ENCODE data around the gene PPM1J. TPM values are rescaled to one million over a fixed set of nuclear protein-coding genes. Genes with fewer than 3 reads are reported as not detected.

PPM1J gene
- total and polyA plus RNA-seq, 2 of the 13 experiments (the other 11 are each of a cell fraction or from before 2014, with no cell fraction given), result 0.07 to 0.22 TPM

DNA sequence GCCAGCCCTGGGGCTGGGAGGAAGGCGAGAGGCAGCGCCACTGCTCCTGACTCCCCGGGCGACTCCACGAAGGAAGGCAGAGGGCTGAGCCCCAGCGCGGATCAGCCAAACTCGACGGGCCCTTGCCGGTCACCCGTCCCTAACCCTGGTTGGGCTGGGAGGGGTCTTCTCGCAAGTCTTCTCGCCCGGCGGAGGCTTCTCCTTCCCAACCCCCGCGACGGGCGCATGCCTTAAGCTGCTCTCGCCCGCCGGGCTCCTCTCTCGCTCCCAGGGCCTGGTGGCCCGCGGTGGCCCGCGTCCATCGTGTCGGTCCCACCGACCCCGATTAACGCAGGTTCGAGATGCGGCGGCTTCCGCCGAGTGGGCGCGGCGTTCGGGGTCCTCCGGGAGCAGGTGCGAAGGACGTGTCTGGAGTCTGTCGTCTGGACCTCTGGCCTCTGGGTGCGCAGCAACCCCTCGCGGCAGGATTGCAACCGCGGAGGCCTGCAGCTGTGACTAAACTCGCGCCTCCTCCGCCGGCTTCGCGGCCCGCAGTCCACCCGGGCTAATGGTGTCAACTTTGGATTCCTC is 29.0 kb upstream of the PPM1J start (continued):
- TF ChIP-seq CEBPB (IDR thresholded peaks at IDR 0.05; ENCODE audit: borderline replicate concordance, low read depth, low read length) (no peak), ZNF503 (CRISPR knock-in tag; IDR thresholded peaks at IDR 0.05) (no peak), ZNF292 (CRISPR knock-in tag; IDR thresholded peaks at IDR 0.05; ENCODE audit: borderline replicate concordance, low read depth) (no peak), ZBTB49 (CRISPR knock-in tag; IDR thresholded peaks at IDR 0.05; ENCODE audit: borderline replicate concordance) (no peak), EEA1 (CRISPR knock-in tag; IDR thresholded peaks at IDR 0.05; ENCODE audit: borderline replicate concordance) (no peak), ZNF749 (CRISPR knock-in tag; IDR thresholded peaks at IDR 0.05; ENCODE audit: borderline replicate concordance) (no peak)
- TF ChIP-seq, protein P1, sequence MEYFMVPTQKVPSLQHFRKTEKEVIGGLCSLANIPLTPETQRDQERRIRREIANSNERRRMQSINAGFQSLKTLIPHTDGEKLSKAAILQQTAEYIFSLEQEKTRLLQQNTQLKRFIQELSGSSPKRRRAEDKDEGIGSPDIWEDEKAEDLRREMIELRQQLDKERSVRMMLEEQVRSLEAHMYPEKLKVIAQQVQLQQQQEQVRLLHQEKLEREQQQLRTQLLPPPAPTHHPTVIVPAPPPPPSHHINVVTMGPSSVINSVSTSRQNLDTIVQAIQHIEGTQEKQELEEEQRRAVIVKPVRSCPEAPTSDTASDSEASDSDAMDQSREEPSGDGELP (IDR thresholded peaks at IDR 0.05; ENCODE audit: borderline replicate concordance, low read depth), result no peak
- TF ChIP-seq, protein P2, sequence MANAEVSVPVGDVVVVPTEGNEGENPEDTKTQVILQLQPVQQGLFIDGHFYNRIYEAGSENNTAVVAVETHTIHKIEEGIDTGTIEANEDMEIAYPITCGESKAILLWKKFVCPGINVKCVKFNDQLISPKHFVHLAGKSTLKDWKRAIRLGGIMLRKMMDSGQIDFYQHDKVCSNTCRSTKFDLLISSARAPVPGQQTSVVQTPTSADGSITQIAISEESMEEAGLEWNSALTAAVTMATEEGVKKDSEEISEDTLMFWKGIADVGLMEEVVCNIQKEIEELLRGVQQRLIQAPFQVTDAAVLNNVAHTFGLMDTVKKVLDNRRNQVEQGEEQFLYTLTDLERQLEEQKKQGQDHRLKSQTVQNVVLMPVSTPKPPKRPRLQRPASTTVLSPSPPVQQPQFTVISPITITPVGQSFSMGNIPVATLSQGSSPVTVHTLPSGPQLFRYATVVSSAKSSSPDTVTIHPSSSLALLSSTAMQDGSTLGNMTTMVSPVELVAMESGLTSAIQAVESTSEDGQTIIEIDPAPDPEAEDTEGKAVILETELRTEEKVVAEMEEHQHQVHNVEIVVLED (CRISPR knock-in tag; IDR thresholded peaks at IDR 0.05; ENCODE audit: borderline replicate concordance), result no peak

All from HepG2 (cell line).